NCI-H2029 (cell line): ENCODE measurements around the gene ACADL.

Experiments used
- DNase-seq: peaks from one replicate; lab custom pipeline; 2025; lab: John Stamatoyannopoulos, UW

The ACADL gene

GRCh38 chr2:210170196-210170445, 55.1 kb downstream of the ACADL start:
- DNase-seq, result no peak

GRCh38 chr2:210169516-210170195, 55.6 kb downstream of the ACADL start:
- DNase-seq, result no peak

- no peak for DNase-seq
Measured at GRCh38 chr2:210167227-210167626, 58.0 kb downstream of the ACADL start.

- DNase-seq, result no peak
Measured at GRCh38 chr2:210162466-210163124, 62.7 kb downstream of the ACADL start.

- no peak for DNase-seq
Measured at GRCh38 chr2:210159059-210159458, 66.2 kb downstream of the ACADL start.

- no peak for DNase-seq
Measured at GRCh38 chr2:210158236-210158635, 67.0 kb downstream of the ACADL start.

GRCh38 chr2:210157526-210157925, 67.7 kb downstream of the ACADL start:
- DNase-seq, result no peak

GRCh38 chr2:210147614-210148013, 77.6 kb downstream of the ACADL start:
- no peak for DNase-seq
